ENCODE data around the gene FLOT2.
"Not testable (repeated sequence)": the region's sequence is repeated elsewhere in the genome, so short reads cannot be mapped to it uniquely, and the experiment has no call there.

Gene FLOT2

DNA sequence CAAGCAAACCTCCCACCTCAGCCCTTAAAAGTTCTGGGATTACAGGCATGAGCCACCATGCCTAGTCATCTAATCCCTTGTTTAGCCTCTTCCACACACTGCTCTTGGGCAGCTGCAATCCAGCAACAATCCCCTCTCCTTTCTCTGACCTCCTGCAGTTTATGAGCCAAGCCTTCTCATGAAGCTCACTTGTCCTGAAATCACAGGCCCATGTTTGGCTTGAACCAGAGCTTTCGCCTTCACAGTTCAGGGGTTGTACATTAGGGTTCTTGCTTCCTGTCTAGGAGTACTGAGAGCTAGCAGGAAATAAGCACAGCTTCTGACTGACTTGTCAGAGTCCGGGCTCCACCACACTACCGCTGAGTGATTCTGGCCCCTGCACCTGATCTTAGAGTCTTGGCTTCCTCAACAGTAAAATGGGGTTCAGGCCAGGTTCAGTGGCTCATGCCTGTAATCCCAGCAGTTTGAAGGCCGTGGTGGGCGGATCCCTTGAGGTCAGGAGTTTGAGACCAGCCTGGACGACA lies 26.4 kb downstream of the FLOT2 start:
- no peak for DNase-seq

DNA sequence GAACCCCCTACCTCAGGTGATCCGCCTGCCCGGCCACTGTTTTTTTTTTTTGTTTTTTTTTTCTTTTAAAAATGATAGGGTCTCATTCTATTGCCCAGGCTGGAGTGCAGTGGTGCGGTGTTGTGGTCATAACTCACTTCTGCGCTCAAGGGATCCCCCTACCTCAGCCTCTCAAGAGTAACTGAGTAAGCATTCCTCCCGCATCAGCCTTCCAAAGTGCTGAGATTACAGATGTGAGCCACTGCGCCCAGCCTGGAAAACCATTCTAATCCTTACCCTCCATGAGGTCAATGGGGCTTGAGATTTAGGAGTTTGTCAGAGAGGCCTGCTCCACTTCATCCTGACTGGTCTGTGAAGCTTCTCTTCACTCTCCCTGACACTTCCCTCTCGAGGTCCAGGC lies 30.3 kb downstream of the FLOT2 start:
- DNase-seq: no peak

DNA sequence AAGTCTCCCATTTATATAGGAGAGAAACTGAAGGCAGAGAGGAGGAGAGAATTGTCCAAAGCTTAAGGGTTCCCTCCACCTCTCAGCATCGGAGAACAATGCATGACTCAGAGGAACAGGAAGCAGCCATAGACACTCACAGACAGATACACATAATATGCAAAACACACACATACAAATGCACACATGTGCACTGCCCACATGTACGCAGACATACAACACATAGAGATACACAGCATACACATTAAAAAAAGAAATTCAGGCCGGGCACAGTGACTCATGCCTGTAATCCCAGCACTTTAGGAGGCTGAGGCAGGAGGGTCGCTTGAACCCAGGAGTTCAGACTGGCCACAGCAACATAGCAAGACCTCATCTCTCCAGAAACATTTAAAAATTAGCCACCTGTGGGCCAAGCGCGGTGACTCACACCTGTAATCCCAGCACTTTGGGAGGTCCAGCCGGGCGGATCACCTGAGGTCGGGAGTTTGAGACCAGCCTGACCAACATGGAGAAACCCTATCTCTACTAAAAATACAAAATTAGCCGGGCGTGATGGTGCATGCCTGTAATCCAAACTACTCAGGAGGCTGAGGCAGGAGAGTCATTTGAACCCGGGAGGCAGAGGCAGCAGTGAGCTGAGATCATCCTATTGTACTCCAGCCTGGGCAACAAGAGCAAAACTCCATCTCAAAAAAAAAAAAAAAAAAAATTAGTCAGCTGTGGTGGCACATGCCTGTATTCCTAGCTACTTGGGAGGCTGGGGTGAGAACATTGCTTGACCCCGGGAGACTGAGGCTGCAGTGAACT lies 31.4 kb downstream of the FLOT2 start:
- no peak for DNase-seq

DNA sequence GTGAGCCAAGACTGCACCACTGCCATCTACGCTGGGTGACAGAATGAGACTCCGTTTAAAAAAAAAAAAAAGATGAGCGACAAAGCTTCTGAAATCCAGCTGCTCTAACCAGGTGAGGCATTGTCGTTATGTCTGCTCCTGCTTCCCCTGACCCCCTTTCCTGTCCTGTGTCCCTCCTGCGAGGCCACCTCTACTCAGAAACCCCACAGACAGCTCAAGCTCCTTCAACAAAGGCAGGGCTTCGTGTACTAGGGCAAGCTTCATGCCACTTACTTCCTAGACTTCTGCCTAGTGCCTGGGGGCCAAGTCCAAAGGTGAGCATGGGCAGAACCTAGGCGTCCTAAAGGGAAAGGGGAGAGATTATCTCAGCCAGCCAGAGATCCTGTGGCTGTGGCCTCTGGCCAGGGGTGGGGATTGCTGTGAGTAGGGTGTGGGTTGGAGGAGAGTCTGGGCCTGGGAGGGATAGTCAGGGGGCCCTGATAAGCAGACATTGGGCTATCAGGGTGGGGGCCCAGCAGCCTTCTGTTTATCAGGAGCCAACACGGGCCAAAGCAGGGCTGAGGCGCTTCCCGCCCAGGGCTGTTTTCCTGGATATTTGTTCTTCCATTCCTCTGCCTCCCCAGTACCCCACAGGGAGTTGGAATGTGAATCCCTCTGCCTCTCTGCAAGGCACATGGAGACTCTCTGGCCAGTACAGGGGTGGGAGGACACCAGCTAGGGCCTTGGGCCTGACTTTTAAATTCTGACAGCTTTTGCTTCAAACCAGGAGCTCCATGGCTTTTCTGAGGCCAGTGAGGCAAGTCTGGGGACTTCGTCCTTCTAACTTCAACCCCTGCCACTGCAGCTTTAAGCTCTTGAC lies 32.3 kb downstream of the FLOT2 start:
- no peak for DNase-seq

DNA sequence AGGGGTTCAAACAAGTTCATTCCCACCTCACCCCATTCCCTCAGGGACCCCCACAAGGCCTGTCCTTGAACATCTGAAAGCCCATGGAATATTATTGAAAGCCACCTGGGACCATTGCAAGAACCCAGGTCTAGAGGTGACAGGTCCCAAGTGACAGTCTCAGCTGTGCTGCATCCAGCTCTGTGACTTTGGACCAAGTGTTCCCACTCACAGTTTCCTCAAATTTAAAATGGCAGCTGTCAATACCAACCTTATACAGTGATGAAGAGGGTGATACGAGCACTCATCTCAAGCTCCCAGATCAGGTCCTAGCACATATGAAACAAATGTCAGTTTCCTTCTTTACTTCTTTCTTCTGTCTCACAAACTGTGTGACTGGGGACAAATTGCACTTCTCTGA lies 33.6 kb downstream of the FLOT2 start:
- DNase-seq: no peak

DNA sequence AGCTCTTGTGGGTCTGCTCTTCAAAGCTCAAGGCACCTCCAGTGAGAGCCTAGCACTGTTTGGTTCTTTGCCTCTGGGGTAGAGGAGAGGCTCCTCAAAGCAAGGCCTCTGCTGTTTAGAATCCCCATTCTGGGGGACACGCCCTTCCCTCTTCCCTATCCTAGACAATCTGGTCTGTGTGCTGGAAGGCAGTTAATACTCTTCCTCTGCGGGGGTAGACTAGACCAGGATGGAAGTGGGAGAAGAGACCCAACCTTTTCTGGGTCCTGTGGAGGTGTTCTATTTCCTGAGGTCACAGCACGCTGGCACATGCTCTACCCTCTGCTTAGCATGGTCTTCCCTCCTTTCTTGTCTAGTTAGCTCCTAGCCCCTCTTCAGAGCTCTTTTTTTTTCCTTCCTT lies 35.0 kb downstream of the FLOT2 start:
- DNase-seq: no peak

DNA sequence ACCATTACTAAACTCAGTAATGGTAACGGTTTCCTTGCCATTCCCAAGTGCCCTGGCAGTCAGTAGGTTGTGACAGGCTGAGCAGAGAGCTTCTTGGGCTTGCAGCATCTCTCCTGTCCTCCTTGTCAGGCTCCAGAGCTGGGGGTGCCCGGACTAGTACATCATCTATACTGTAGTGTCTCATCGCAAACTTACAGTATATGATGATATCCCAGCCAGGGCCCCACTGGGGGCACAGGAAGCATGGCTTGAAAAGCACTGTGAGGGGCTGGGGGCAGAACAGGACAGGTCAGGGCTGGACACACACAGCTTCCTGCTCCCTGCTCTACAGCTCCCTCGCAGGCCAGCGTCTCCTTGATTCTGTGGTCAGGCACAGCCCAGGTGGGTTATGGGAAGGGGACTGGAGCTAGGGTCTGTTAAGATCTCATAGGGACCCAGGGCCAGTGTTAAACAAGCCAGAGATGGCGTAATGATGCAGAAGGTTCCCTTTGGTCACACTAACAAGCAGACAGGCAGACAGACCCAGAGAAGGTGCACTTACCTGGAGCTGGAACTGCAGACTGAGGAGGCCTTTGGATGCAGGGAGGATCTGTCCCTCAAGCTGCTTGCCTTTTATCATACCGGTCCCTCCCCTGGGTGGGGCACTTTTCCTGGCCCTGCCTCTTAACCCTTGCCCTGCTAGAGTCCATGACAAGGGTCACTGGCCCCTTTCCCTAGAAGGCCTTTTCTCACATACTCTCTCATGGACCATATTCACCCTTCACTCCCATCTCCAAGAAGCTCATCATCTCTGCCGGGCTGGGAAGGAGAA lies 35.9 kb downstream of the FLOT2 start:
- DNase-seq: no peak

DNA sequence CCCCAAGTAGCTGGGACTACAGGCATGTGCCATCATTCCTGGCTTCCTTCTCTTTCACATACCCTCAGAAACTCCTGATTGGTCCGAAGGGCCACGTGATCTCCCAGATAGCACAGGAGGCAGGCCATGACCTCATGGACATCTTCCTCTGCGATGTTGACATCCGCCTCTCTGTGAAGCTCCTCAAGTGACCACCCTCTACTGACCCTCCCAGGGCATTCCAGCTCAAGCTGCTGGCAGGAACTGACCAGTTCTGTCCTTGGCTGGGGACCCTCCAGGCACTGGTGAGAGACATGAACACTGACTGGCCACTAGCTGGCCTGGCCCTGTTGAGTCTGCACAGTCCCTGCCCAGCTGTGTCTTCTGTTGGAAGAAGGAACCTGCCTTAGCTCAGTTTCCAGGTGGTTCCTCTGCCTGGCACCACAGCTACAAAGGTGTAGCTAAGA lies 37.1 kb downstream of the FLOT2 start:
- DNase-seq: no peak

DNA sequence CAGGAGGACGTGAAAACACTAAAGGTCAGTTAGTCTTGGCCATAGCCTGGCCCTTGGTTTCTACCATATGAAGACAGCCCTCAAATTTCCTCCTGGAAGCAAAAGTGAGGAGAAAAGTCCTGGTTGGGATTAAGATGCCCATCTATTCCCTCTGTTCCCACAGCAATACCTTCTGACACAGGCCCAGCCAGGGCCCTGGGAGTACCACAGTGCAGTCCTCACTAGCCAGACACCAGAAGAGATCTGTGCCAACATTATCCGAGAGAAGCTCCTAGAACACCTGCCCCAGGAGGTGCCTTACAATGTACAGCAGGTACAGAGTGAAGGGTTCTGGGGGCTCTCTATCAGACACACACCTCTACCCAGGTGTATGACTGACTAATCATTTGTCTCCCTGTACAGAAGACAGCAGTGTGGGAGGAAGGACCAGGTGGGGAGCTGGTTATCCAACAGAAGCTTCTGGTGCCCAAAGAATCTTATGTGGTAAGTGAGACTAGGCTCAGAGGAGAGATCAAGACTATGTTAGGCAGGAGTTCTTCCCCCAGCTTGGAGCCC lies 38.7 kb downstream of the FLOT2 start:
- no peak for DNase-seq

DNA sequence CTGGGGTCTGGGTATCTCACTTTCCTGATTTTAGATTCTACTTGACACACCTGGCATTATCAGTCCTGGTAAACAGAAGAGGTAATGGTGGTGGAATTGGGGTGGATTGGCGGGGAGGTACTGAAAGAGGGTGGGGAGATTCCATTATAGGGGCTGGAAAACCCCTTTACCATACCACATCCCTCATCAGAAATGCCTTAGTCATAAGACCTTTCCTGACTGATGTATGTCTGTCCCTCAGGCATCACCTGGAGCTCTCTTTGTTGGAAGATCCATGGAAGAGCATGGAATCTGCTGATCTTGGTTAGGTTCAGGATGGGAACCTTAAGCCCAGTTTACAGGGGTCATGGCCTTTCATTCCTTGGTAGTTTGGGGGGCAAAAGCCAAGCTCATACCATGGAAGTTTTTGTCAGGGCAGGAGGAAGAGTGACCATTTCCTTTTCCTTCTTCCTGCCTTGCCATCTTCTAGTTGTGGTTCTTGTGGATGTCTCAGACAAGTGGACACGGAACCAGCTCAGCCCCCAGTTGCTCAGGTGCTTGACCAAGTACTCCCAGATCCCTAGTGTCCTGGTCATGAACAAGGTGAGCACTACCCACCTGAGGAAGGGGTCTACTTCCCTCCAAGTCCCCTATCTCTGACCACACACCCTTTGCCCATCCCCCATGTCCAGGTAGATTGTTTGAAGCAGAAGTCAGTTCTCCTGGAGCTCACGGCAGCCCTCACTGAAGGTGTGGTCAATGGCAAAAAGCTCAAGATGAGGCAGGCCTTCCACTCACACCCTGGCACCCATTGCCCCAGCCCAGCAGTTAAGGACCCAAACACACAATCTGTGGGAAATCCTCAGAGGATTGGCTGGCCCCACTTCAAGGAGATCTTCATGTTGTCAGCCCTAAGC lies 39.4 kb downstream of the FLOT2 start:
- no peak for DNase-seq

DNA sequence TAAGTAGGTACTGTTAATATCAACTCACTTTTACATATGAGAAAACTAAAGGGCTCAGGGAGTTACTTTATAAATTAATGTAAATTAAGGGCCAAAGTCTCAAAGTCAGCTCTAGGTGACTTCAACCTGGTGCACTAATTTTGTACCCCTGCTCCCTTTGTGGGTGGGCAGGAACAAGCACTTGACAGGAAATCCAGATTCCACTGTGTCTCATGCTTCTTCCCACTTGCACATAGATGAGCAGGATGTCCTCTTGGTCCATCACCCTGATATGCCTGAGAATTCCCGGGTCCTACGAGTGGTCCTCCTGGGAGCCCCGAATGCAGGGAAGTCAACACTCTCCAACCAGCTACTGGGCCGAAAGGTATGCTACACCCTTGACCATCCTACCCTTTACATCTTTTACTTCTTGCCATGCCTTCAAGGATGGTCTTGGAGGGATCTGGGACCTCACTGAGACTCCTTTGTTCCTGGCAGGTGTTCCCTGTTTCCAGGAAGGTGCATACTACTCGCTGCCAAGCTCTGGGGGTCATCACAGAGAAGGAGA lies 41.4 kb downstream of the FLOT2 start:
- DNase-seq: no peak

DNA sequence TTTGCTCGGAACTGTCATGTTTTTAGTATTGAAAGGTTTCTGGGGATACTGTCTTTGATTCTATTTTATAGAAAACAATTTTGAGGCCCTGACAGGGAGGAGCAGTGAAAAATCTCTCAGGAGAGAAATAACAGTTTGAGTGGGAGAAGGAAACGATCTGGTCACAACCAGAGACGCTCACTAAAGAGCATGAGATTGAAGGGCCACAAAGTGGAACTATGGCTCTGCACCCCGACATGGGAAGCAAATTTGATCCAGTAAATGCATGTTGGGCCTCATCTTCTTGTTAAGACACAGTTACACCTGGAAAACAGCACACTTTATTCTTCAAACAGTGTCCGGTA lies 42.2 kb downstream of the FLOT2 start:
- DNase-seq: no peak

DNA sequence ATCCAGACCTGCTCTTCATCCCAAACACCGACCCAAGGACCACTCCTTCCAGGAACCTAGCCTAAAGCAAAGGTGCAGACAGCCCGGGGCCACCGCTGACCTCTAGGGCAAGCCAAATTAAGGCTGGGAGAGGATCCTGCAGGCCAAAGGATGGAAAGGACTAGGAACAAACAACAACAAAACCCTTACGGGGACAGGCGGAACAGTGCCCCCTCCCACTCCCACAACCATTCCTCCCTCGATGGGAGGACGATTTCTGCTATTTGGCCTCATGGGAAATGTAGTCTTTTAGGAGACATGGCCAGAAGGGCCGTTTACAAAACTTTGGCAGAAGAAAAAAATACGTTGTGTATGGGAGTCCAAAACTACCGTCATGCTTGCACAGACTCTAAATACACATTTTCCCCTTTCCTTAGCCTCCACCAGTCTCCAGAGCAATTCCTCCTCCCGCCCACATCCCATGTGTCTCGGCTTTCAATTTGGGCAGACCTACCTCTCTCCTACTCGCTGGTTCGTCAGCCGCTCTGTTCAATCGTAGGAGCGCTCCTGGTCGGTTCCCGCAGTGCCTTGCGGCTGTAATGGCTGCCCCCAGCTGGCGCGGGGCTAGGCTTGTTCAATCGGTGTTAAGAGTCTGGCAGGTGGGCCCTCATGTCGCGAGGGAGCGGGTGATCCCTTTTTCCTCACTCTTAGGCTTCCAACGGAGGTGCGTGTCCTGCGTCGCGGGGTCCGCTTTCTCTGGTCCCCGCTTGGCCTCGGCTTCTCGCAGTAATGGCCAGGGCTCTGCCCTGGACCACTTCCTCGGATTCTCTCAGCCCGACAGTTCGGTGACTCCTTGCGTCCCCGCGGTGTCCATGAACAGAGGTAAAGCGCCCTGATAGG lies 42.8 kb downstream of the FLOT2 start, which contains the start of gene ERAL1:
TSS of gene ERAL1 (plus strand) at position 560 of the 879 bp plus-strand sequence. CDS start at position 579, 19 bp downstream.
- DNase-seq: peak; percentile 84 to 94 (median 90)

DNA sequence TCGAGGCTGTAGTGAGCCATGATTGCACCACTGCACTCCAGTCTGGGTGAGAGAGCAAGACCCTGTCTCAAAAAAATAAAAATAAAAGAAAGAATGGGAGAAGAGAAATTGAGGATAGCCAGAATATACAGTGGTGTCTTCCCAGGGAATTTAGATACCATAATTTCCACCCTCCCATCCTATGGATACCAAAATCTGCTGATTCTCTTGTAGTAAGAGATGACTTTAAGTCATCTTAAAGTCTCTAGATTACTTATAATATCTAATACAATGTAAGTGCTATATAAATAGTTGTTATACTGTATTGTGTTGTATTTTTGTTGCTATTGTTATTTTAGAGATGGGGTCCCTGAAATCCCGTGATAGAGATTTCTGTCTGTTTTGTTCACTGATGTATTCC lies 44.2 kb downstream of the FLOT2 start:
- DNase-seq: no peak

DNA sequence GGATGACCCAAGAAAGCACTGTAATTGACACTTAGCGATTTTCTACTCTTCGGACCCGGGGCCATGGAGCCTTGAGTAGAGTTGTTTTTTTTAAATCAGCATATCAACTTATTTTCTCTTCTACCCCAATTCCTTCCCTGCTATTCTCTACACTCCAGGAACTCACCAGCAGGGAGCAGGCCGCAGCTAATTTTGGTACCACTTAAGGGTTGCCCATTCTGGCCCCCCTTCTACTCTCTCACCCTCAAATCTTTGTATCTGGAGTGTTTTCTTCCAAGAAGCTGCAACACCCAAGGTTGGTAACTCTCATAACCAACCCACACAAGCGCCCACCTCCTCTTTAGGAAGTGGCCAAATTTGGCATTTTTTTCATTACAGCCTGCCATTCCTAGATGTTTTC lies 48.3 kb downstream of the FLOT2 start:
- no peak for DNase-seq

DNA sequence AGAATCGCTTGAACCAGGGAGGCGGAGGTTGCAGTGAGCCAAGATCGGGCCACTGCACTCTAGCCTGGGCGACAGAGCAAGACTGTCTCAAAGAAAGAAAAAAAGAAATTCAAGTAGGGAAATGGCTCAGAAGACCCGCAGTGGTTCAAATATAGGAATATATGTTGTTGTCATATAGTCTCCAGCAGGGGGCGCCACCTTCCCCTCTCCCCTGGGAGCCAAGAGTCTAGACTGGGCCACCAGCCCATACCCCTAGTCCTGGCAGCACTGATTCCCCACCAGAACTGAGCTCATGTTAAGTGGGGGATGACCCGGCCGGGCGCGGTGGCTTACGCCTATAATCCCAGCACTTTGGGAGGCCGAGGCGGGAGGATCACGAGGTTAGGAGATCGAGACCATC lies 48.9 kb downstream of the FLOT2 start:
- peak in 1 of 3 experiments; percentile 10 for DNase-seq

DNA sequence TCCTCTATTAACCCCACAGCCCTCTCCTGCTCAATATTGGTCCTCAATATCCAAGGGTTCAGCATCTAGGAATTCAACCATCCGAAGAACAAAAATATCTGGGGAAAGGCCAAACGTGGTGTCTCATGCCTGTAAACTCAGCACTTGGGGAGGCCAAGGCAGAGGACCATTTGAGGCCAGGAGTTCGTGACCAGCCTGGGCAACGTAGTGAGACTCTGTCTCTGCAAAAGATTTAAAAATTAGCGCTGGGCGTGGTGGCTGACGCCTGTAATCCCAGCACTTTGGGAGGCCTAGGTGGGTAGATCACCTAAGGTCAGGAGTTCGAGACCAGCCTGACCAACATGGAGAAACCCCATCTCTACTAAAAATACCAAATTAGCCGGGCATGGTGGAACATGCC lies 50.8 kb downstream of the FLOT2 start:
- not testable (repeated sequence) for DNase-seq

DNA sequence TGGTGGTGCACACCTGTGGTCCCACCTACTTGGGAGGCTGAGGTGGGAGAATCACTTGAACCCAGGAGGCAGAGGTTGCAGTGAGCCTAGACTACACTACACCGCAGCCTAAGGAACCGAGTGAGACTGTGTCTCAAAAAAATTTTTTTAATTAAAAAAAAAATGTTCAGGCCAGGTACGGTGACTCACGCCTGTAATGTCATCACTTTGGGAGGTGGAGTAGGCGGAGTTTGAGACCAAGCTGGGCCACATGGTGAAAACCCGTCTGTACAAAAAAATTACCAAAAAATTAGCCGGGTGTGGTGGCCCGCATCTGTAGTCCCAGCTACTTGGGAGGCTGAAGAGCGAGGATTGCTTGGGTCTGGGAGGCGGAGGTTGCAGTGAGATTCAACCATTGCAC lies 51.3 kb downstream of the FLOT2 start:
- DNase-seq: no peak

DNA sequence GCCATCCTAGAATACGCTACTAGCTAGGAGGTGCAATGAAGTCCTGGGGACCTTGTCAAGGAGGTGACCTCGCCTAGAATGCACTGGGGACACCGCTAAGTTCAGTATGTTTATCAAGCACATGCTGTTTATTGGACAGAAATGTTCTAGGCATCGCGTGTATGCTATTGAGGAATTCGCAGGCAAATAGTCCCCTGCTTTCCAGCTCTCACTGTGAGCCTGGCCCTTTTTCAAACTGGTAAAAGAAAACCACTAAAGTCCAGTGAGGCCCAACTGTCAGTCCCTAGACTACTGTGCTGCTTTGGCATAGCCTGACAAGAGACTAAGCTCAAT lies 53.8 kb downstream of the FLOT2 start:
- DNase-seq: no peak

DNA sequence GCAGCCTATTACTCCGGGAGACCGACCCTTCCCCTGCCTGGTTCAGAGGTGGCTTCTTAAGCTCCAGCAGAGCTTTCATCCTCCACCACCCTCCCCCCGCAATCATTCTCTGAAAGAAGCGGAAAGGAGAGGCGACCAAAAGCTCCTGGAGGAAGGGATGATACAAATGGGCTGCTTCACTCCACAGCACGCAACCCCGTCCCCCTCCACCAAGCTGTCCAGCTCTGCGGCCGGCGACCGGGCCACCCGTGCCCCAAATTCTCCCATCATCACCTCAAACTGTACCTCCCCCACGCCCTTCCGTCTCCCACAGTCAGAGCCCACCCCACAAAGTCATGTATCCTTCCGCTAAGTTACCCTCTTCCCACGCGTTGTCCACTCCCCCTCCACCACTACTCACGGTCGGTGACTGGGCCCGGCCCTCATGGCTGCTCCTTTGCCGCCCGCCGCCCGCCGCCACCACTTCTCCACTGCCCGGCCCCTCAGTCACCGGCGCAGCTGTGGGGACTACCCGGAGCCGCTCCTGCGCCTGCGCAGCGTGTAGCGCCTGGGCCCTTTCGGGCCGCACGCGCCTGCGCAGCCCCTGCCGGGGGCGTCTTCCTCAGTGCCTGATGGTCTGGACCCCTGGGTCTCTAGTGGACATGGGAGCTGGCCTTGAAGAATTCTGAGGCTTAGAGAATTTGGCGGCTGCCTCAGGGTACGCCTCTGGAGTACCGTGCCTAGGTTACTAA lies 55.1 kb downstream of the FLOT2 start, which contains the start of gene FAM222B:
TSS of gene FAM222B (minus strand) at position 509 of the 731 bp plus-strand sequence. CDS start 76,123 bp downstream, outside the sequence.
- DNase-seq: peak; percentile 85 to 94 (median 88)

All from NCI-H1417 (cell line).